ENCODE results near the gene ASB11.
"Not testable (repeated sequence)": the region's sequence is repeated elsewhere in the genome, so short reads cannot be mapped to it uniquely, and the experiment has no call there.

Gene ASB11

GRCh38 chrX:15305899-15306298 lies 9.5 kb downstream of the ASB11 start:
- not testable (repeated sequence) for DNase-seq

GRCh38 chrX:15301924-15302323 lies 13.5 kb downstream of the ASB11 start:
- DNase-seq: peak in 2 of 56 donors; percentile 0 to 3

GRCh38 chrX:15299941-15300851 lies 15.2 kb downstream of the ASB11 start:
- DNase-seq: peak in 1 of 56 donors; percentile 4

GRCh38 chrX:15298780-15299179 lies 16.7 kb downstream of the ASB11 start:
- DNase-seq: no peak

GRCh38 chrX:15298201-15298600 lies 17.2 kb downstream of the ASB11 start:
- no peak for DNase-seq

- DNase-seq: no peak
Measured at GRCh38 chrX:15293451-15293850, 22.0 kb downstream of the ASB11 start.

- no peak for DNase-seq
Measured at GRCh38 chrX:15292861-15293260, 22.6 kb downstream of the ASB11 start.

GRCh38 chrX:15277604-15278003 lies 37.8 kb downstream of the ASB11 start:
- no peak for DNase-seq

GRCh38 chrX:15274946-15275345 lies 40.5 kb downstream of the ASB11 start:
- no peak for DNase-seq

- DNase-seq: not testable (repeated sequence)
Measured at GRCh38 chrX:15273275-15273674, 42.2 kb downstream of the ASB11 start.

- DNase-seq: no peak
Measured at GRCh38 chrX:15271757-15272156, 43.7 kb downstream of the ASB11 start.

GRCh38 chrX:15269618-15270521 lies 45.6 kb downstream of the ASB11 start, which contains the start of gene ASB9:
ASB9 (minus strand) TSS chrX:15270083; CDS start chrX:15269874, 209 bp downstream.
- DNase-seq: peak in 4 of 56 donors; percentile 0 to 5 (median 1)

- DNase-seq: no peak
Measured at GRCh38 chrX:15269120-15269519, 46.3 kb downstream of the ASB11 start.

- DNase-seq: no peak
Measured at GRCh38 chrX:15254852-15255251, 60.6 kb downstream of the ASB11 start.

GRCh38 chrX:15245896-15246295 lies 69.5 kb downstream of the ASB11 start:
- DNase-seq: peak in 1 of 56 donors; percentile 1

- no peak for DNase-seq
Measured at GRCh38 chrX:15244421-15244820, 71.0 kb downstream of the ASB11 start.

- peak in 13 of 56 donors; percentile 0 to 54 (median 1) for DNase-seq
Measured at GRCh38 chrX:15242899-15243555, 72.4 kb downstream of the ASB11 start.

GRCh38 chrX:15241301-15241700 lies 74.1 kb downstream of the ASB11 start:
- DNase-seq: no peak

- DNase-seq: no peak
Measured at GRCh38 chrX:15240414-15240813, 75.0 kb downstream of the ASB11 start.

GRCh38 chrX:15236146-15236545 lies 79.3 kb downstream of the ASB11 start:
- DNase-seq: no peak

GRCh38 chrX:15235001-15235400 lies 80.4 kb downstream of the ASB11 start:
- no peak for DNase-seq
